Measurements from ENCODE around the gene TSPYL6. TPM values are rescaled to one million over a fixed set of nuclear protein-coding genes. Genes with fewer than 3 reads are reported as not detected.
"Not testable (repeated sequence)": the region's sequence is repeated elsewhere in the genome, so short reads cannot be mapped to it uniquely, and the experiment has no call there.

The TSPYL6 gene
- total RNA-seq, 1 experiment from 2014 or later, result not detected

DNA sequence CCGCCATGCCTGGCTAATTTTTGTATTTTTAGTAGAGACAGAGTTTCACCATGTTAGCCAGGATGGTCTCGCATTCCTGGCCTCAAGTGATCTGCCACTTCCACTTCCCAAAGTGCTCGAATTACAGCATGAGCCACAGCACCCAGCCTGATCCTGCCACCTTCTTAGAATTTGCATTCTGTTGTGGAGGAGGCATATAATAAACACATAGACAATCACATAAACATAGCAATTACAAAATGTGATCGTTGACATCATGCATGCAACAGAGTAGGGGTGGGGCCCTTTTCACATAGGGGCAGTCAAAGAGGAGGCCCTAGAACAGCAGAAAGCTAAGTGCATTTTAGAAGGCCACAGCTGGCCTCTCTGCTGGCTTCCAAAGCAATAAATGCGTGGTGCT is 39.9 kb upstream of the TSPYL6 start:
- TF ChIP-seq PRRX2 (CRISPR knock-in tag; IDR thresholded peaks at IDR 0.05), result no peak
- TF ChIP-seq, protein P1, sequence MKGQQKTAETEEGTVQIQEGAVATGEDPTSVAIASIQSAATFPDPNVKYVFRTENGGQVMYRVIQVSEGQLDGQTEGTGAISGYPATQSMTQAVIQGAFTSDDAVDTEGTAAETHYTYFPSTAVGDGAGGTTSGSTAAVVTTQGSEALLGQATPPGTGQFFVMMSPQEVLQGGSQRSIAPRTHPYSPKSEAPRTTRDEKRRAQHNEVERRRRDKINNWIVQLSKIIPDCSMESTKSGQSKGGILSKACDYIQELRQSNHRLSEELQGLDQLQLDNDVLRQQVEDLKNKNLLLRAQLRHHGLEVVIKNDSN (CRISPR knock-in tag; IDR thresholded peaks at IDR 0.05), result no peak
- TF ChIP-seq, protein P2, sequence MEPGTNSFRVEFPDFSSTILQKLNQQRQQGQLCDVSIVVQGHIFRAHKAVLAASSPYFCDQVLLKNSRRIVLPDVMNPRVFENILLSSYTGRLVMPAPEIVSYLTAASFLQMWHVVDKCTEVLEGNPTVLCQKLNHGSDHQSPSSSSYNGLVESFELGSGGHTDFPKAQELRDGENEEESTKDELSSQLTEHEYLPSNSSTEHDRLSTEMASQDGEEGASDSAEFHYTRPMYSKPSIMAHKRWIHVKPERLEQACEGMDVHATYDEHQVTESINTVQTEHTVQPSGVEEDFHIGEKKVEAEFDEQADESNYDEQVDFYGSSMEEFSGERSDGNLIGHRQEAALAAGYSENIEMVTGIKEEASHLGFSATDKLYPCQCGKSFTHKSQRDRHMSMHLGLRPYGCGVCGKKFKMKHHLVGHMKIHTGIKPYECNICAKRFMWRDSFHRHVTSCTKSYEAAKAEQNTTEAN (CRISPR knock-in tag; IDR thresholded peaks at IDR 0.05), result no peak
- TF ChIP-seq ZNF219 (CRISPR knock-in tag; IDR thresholded peaks at IDR 0.05; ENCODE audit: borderline replicate concordance), result no peak
- no peak for TF ChIP-seq EMX1 (CRISPR knock-in tag; IDR thresholded peaks at IDR 0.05)
- TF ChIP-seq, protein P3, sequence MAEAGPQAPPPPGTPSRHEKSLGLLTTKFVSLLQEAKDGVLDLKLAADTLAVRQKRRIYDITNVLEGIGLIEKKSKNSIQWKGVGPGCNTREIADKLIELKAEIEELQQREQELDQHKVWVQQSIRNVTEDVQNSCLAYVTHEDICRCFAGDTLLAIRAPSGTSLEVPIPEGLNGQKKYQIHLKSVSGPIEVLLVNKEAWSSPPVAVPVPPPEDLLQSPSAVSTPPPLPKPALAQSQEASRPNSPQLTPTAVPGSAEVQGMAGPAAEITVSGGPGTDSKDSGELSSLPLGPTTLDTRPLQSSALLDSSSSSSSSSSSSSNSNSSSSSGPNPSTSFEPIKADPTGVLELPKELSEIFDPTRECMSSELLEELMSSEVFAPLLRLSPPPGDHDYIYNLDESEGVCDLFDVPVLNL (CRISPR knock-in tag; IDR thresholded peaks at IDR 0.05; ENCODE audit: borderline replicate concordance, low read depth), result no peak
- TF ChIP-seq GABPB1 (CRISPR knock-in tag; IDR thresholded peaks at IDR 0.05), result no peak
- TF ChIP-seq FOXP1 (CRISPR knock-in tag; IDR thresholded peaks at IDR 0.05; ENCODE audit: borderline replicate concordance), result no peak
- TF ChIP-seq MYBL2 (CRISPR knock-in tag; IDR thresholded peaks at IDR 0.05), result no peak
- TF ChIP-seq, protein P4, sequence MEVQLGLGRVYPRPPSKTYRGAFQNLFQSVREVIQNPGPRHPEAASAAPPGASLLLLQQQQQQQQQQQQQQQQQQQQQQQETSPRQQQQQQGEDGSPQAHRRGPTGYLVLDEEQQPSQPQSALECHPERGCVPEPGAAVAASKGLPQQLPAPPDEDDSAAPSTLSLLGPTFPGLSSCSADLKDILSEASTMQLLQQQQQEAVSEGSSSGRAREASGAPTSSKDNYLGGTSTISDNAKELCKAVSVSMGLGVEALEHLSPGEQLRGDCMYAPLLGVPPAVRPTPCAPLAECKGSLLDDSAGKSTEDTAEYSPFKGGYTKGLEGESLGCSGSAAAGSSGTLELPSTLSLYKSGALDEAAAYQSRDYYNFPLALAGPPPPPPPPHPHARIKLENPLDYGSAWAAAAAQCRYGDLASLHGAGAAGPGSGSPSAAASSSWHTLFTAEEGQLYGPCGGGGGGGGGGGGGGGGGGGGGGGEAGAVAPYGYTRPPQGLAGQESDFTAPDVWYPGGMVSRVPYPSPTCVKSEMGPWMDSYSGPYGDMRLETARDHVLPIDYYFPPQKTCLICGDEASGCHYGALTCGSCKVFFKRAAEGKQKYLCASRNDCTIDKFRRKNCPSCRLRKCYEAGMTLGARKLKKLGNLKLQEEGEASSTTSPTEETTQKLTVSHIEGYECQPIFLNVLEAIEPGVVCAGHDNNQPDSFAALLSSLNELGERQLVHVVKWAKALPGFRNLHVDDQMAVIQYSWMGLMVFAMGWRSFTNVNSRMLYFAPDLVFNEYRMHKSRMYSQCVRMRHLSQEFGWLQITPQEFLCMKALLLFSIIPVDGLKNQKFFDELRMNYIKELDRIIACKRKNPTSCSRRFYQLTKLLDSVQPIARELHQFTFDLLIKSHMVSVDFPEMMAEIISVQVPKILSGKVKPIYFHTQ (CRISPR knock-in tag; IDR thresholded peaks at IDR 0.05), result no peak
- TF ChIP-seq NFE2L1 (CRISPR knock-in tag; IDR thresholded peaks at IDR 0.05), result no peak
- TF ChIP-seq CREB1 (CRISPR knock-in tag; IDR thresholded peaks at IDR 0.05), result no peak
- TF ChIP-seq, protein P5, sequence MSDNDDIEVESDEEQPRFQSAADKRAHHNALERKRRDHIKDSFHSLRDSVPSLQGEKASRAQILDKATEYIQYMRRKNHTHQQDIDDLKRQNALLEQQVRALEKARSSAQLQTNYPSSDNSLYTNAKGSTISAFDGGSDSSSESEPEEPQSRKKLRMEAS (CRISPR knock-in tag; IDR thresholded peaks at IDR 0.05), result no peak
- no peak for TF ChIP-seq RELA (CRISPR knock-in tag; IDR thresholded peaks at IDR 0.05; ENCODE audit: borderline replicate concordance)
- TF ChIP-seq, protein P6, sequence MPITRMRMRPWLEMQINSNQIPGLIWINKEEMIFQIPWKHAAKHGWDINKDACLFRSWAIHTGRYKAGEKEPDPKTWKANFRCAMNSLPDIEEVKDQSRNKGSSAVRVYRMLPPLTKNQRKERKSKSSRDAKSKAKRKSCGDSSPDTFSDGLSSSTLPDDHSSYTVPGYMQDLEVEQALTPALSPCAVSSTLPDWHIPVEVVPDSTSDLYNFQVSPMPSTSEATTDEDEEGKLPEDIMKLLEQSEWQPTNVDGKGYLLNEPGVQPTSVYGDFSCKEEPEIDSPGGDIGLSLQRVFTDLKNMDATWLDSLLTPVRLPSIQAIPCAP (CRISPR knock-in tag; IDR thresholded peaks at IDR 0.05), result no peak
- Mint-ChIP-seq H3K4me3 (no peak overlapping the region), H3K9me3 (no peaks in the 10 kb centered on the region), H3K4me1 (peaks cover 16% of the 10 kb centered on the region), H3K27me3 (ENCODE audit: low read depth) (peaks cover 43% of the 10 kb centered on the region), H3K36me3 (no peaks in the 10 kb centered on the region), H3K27ac (no peak overlapping the region)
- POLR2A ChIA-PET, result no interaction called here
- CTCF ChIA-PET, result interaction anchor here (0.5 to 1.7 kb wide), 2 partner anchors 17 to 171 kb away, joined by 4 read pairs; no protein-coding TSS in a partner anchor
- DNase-seq (ENCODE audit: low spot score), result no peak
- peak; percentile 61 for ATAC-seq

DNA sequence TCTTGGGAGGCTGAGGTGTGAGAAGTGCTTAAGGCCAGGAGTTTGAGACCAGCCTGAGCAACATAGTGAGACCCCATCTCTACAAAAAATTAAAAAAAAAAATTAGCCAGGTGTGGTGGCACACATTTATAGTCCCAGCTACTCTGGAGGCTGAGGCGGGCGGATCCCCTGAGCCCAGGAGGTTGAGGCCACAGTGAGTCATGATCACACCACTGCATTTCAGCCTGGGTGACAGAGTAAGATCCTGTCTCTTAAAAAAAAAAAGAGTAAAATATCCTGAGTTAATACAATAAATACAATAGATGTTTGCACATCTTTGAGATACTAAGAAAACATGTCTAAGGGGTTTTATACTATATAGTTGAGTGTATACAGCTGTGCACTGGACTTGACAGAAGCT is 38.6 kb upstream of the TSPYL6 start:
- H3K36me3 Mint-ChIP-seq; DNase-seq (ENCODE audit: low spot score); CTCF ChIA-PET; H3K27ac Mint-ChIP-seq; H3K9me3 Mint-ChIP-seq; H3K4me3 Mint-ChIP-seq; ATAC-seq: not testable (repeated sequence)
- POLR2A ChIA-PET, result interaction anchor here (0.7 kb wide), 1 partner anchor 83 kb away, joined by 5 read pairs; no protein-coding TSS in a partner anchor
- Mint-ChIP-seq H3K27me3 (ENCODE audit: low read depth) (peaks cover 55% of the 10 kb centered on the region), H3K4me1 (peaks cover 29% of the 10 kb centered on the region)

Data from WTC11 (cell line).